Hippocampal formation (tissue), 2 donors: ENCODE results near the gene AGK.
A peak's percentile ranks its signal among the peaks of the same experiment; 100 is the strongest.
"Not testable (repeated sequence)": the region's sequence is repeated elsewhere in the genome, so short reads cannot be mapped to it uniquely, and the experiment has no call there.

Source experiments
- DNase-seq, 2 donors: peaks; one replicate each; lab custom pipeline; 2025; lab: John Stamatoyannopoulos, UW

AGK gene

GRCh38 chr7:141676618-141677017 lies 125.4 kb downstream of the AGK start:
- no peak for DNase-seq

- no peak for DNase-seq
These were observed 127.8 kb downstream of the AGK start for GRCh38 chr7:141679014-141679413.

GRCh38 chr7:141685285-141686023 lies 134.2 kb downstream of the AGK start:
- DNase-seq: peak; percentile 46 to 57

GRCh38 chr7:141686074-141686473 lies 134.9 kb downstream of the AGK start:
- DNase-seq: no peak

- no peak for DNase-seq
These were observed 135.5 kb downstream of the AGK start for GRCh38 chr7:141686670-141687069.

- peak in 1 of 2 donors; percentile 46 for DNase-seq
These were observed 136.8 kb downstream of the AGK start for GRCh38 chr7:141688043-141688442.

- not testable (repeated sequence) for DNase-seq
These were observed 138.0 kb downstream of the AGK start for GRCh38 chr7:141689072-141689825.

GRCh38 chr7:141691540-141691939 lies 140.3 kb downstream of the AGK start:
- no peak for DNase-seq

- DNase-seq: no peak
These were observed 140.8 kb downstream of the AGK start for GRCh38 chr7:141691961-141692360.

GRCh38 chr7:141693082-141693481 lies 141.9 kb downstream of the AGK start:
- no peak for DNase-seq

- no peak for DNase-seq
These were observed 144.6 kb downstream of the AGK start for GRCh38 chr7:141695803-141696289.

- no peak for DNase-seq
These were observed 145.1 kb downstream of the AGK start for GRCh38 chr7:141696348-141696747.

GRCh38 chr7:141697211-141697871 lies 146.1 kb downstream of the AGK start:
- peak; percentile 35 to 70 for DNase-seq

- DNase-seq: no peak
These were observed 147.2 kb downstream of the AGK start for GRCh38 chr7:141698247-141699015.

- DNase-seq: no peak
These were observed 148.7 kb downstream of the AGK start for GRCh38 chr7:141699860-141700259.

GRCh38 chr7:141700296-141700847 lies 149.2 kb downstream of the AGK start:
- peak in 1 of 2 donors; percentile 38 for DNase-seq

- DNase-seq: no peak
These were observed 149.7 kb downstream of the AGK start for GRCh38 chr7:141700848-141701371.

GRCh38 chr7:141701489-141702046 lies 150.4 kb downstream of the AGK start:
- peak in 1 of 2 donors; percentile 66 for DNase-seq

- DNase-seq: peak; percentile 41 to 63
These were observed 150.9 kb downstream of the AGK start, which contains the start of gene DENND11 for GRCh38 chr7:141702047-141702567. Gene DENND11, minus strand, starts transcription at chr7:141702166. Its CDS starts 13 bp downstream, at chr7:141702153.

GRCh38 chr7:141702892-141703291 lies 151.7 kb downstream of the AGK start:
- DNase-seq: no peak
